Stimulated activated naive CD8-positive, alpha-beta T cell treated with anti-CD3 and anti-CD28 coated beads, Interleukin-15, Interleukin-2, amounts not matched to agents 100 U/mL and 50 U/mL, for 24 hours (primary cell): ENCODE data around the gene CDH16.
A peak's percentile ranks its signal among the peaks of the same experiment; 100 is the strongest.
"Not testable (repeated sequence)": the region's sequence is repeated elsewhere in the genome, so short reads cannot be mapped to it uniquely, and the experiment has no call there.

Experiments used
- ATAC-seq: fragments of 150-1000 bp; cut with Tn5 transposase; one replicate; pipeline ENCODE4 v1.10.0; 2021
- DNase-seq: peaks from one replicate; pipeline ENCODE4 v3.0.0; 2021

The CDH16 gene

GRCh38 chr16:66946974-66947301 is 28.3 kb upstream of the CDH16 start:
- ATAC-seq: no peak

GRCh38 chr16:66946541-66946940 is 27.9 kb upstream of the CDH16 start:
- DNase-seq (no peak), ATAC-seq (no peak)

More at GRCh38 chr16:66946974-66947301, 28.3 kb upstream of the CDH16 start:
- DNase-seq: no peak

GRCh38 chr16:66945939-66946338 is 27.3 kb upstream of the CDH16 start:
- ATAC-seq (no peak), DNase-seq (no peak)

- DNase-seq, ATAC-seq: not testable (repeated sequence)
Measured at GRCh38 chr16:66944971-66945370, 26.3 kb upstream of the CDH16 start.

GRCh38 chr16:66944054-66944441 is 25.4 kb upstream of the CDH16 start:
- no peak for DNase-seq
- ATAC-seq: no peak

- DNase-seq (no peak), ATAC-seq (no peak)
Measured at GRCh38 chr16:66943426-66944053, 24.9 kb upstream of the CDH16 start.

- ATAC-seq (no peak), DNase-seq (no peak)
Measured at GRCh38 chr16:66942981-66943380, 24.3 kb upstream of the CDH16 start.

- DNase-seq (no peak), ATAC-seq (no peak)
Measured at GRCh38 chr16:66940236-66940635, 21.6 kb upstream of the CDH16 start.

GRCh38 chr16:66939366-66939765 is 20.7 kb upstream of the CDH16 start:
- DNase-seq (no peak), ATAC-seq (no peak)

GRCh38 chr16:66937725-66938337 is 19.1 kb upstream of the CDH16 start:
- DNase-seq (no peak), ATAC-seq (no peak)

GRCh38 chr16:66936889-66937554 is 18.3 kb upstream of the CDH16 start:
- ATAC-seq (no peak), DNase-seq (no peak)

- ATAC-seq (no peak), DNase-seq (no peak)
Measured at GRCh38 chr16:66936462-66936861, 17.8 kb upstream of the CDH16 start.

- ATAC-seq (no peak), DNase-seq (no peak)
Measured at GRCh38 chr16:66935314-66936011, 16.8 kb upstream of the CDH16 start, which contains the start of gene CES2. CES2 (plus strand) TSS chr16:66935516; CDS start chr16:66935636, 120 bp downstream.

- ATAC-seq: not testable (repeated sequence)
Measured at GRCh38 chr16:66934839-66935313, 16.2 kb upstream of the CDH16 start.

GRCh38 chr16:66934138-66934838 is 15.6 kb upstream of the CDH16 start, which contains the start of gene CIAO2B:
CIAO2B (minus strand) TSS chr16:66934402; CDS start chr16:66934364, 38 bp downstream.
- peak; percentile 94 for DNase-seq
- peak; percentile 79 for ATAC-seq

More at GRCh38 chr16:66934839-66935313, 16.2 kb upstream of the CDH16 start:
- not testable (repeated sequence) for DNase-seq

GRCh38 chr16:66933776-66934137 is 15.1 kb upstream of the CDH16 start:
- ATAC-seq (peak; percentile 70), DNase-seq (no peak)

- DNase-seq: no peak
- no peak for ATAC-seq
Measured at GRCh38 chr16:66932076-66932475, 13.4 kb upstream of the CDH16 start.

GRCh38 chr16:66931665-66932064 is 13.0 kb upstream of the CDH16 start:
- DNase-seq (no peak), ATAC-seq (no peak)

- ATAC-seq (no peak), DNase-seq (no peak)
Measured at GRCh38 chr16:66930189-66930588, 11.5 kb upstream of the CDH16 start.

- ATAC-seq (peak; percentile 42), DNase-seq (peak; percentile 72)
Measured at GRCh38 chr16:66928702-66929388, 10.2 kb upstream of the CDH16 start.

GRCh38 chr16:66927918-66928649 is 9.4 kb upstream of the CDH16 start:
- ATAC-seq (peak; percentile 29), DNase-seq (peak; percentile 25)
